GM19468 (cell line): ENCODE data around the gene RALGPS1.

Source experiments
- ATAC-seq: cut with Tn5 transposase; IDR thresholded peaks from one replicate; pipeline ENCODE4 v1.9.1; 2021; ENCODE audit warnings: mild to moderate bottlenecking, moderate library complexity, moderate number of reproducible peaks; ENCODE audit not compliant: unreplicated experiment; ENCODE audit errors: extremely low read depth

Gene RALGPS1

DNA sequence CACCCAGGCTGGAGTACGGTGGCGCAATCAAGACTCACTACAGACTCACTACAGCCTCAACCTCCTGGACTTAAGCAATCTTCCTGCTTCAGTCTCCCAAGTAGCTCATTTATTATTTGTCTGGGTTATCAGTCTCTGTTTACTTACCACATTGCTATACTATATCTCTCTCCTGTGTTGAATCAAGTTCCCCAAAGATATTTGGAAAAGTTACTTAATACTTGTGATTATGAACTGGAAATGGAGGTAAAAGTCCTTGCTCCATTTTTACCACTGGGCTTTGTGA, 152.2 kb downstream of the RALGPS1 start:
- no peak for ATAC-seq

DNA sequence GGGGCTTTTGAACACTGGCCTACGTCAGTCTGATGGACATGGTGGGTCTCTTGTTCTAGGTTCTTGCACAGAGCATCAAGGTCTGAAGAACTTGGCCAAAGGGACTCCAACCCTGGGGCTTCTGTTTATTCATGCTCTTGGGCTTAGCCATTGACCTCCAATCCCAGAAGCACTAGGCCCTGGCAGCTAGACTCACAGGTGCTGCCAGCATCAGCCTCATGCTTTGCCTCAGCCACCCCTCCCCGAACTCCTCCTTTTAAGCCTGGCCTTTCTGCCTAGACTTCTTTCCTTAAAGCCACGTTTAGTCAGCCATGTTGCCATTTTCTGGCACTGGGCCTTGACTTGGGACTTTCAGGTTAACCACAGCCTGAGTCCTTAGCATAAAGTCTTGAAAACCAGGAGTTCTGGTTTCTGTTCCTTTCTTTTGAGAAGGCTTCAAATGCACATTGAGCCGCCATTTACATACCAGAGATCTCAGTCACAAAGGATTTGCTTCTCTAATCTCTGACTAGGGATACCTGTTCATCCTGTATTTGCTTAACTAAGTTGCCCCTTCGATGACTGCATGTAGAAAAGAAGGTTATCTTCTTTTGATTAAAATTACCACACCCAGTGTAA, 153.1 kb downstream of the RALGPS1 start:
- ATAC-seq: no peak

DNA sequence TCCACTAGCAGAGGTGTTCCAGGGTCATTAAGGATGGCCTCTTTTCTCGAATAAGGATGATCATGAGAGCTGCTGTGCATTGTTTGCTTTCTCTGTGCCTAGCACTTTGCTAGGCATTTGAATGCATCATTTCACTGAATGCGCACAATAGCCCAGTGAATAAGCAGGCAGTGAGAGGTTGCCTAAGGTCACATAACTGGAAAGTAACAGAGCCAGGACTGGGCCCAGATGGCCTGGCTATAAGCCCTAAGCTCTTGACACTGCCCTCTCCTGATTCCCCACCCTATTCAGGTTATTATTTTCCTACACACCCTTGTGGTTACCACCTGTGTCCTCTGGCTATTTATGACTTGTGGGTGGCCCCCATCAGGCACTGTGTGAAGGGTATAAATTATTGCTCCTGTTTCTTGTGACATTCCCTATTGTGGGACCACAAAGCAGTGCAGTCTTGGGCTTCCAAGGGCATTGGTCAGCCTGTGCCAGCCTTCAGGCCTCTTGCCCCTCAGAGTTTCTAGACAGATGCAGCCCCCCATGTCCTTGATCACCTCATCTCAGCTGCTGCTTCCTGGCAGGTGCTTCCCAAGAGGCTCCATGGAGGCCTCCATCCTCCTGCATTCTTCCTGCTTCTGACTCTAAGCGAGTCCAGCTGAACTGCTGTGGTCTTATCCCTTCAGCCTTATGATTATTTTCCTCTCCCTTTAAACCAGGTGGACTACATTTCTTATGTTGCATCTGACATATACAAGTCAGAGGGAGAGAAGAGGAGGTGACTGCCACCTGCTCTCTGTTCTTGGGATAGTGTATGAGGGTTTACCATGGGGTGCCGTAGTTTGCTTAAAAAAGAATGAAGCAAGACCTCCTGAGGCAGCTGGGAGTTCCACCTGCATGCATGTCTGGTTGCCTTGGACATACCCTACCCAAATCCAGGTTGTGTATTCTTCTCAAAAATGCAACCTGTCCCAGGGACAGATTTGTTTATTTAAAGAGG, 160.3 kb downstream of the RALGPS1 start:
- no peak for ATAC-seq

DNA sequence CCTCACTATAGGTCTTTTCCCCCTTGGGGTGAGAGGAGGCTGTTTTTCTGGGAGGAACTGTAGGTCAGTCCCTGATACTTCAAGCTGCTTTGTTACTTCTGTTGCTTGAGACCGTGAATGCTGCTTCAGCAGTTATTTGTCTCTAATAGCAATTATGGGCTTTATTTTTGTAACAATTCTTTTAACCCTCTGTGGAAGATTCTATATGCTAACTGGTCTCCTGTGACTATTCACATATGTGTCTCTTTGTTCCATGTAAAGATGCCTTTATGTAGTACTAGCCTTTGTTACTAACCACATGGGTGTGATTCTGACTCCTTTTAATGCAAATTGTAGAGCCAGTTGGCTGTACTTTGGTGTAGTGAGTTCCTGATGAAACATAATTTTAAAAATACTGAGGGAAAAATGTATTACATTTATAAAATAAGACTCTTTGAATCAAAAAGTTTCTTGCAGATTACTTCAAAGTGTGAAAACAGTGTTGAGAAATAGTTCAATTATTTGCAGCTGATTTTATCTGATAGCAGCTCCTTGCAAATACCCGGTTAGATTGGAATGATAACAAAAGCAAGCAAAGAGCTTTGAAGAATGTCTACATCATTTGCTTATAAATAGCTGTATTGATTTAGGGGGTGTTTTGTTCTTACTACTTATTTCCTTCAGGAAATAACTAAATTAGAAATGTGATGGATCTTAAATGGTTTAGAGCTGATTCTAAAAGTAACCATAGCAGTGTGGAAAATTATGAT, 161.2 kb downstream of the RALGPS1 start:
- no peak for ATAC-seq

DNA sequence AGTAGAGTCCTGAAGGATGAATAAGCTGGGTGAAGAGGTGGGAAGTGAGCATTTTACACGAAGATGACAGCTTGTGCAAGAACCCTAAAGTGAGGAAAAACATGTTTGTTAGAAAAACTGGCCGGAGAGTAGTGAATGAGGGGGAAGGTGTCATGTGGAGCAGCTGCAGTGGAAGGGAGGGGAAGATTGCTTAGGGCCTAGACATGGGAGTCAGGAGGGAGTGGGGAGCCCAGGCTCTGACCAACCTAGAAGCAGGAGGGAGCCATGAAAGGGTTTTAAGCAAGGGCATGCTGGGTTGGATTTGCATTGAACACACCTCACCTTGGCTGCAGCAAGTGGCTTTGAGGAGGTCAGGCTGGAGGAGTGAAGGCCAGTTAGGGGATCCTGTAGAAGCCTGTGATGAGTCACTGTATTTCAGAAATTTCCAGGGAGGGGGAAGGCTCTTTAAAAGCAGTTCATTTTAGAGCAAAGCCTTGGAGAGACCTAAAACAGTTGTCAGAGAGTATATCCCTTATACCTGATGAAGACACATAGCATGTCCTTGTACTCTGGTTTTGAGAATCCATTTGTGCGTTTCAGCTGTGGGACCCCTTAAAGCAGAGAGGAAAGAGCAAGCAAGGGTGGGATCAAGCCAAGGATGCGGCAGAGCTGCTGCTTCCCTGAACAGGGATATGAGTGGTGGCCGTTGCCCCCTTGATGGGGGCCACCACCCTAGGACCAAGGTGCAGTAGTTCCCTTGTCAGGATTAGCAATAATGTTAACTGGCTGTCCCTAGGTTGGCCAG, 162.5 kb downstream of the RALGPS1 start:
- ATAC-seq: no peak

DNA sequence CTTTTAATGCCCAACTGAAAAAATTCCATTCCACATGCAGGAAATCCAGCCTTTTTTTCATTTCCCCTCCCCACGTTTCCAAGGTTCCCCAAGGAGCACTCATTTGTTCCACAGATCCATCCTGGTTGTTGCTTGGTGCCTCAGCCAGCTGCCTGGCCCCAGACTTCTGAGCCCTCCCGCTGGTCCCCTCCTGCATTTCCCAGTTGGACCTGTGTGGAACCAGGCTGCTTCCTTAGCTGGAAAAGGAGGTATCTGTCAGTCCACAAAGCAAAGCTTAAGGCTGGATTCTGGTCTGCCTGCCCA, 163.0 kb downstream of the RALGPS1 start:
- no peak for ATAC-seq

DNA sequence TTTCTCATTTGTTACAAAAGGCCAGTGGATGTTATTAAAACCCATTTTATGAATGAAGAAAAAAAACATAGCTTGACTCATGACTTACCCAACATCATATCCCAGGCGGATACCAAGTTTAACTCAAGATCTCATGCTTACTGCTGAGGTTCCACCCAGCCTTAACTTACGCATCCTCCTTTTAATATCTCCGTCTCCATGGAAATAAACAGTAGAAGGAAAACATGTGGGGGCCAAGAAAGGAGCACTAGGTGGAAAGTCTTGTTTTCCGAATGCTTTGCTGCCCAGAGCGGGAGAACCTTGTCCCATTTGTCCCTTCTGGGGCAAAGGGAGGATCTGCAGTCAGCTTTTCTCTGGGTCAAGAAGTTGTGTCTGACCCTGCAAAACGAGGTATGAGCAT, 163.8 kb downstream of the RALGPS1 start:
- no peak for ATAC-seq

DNA sequence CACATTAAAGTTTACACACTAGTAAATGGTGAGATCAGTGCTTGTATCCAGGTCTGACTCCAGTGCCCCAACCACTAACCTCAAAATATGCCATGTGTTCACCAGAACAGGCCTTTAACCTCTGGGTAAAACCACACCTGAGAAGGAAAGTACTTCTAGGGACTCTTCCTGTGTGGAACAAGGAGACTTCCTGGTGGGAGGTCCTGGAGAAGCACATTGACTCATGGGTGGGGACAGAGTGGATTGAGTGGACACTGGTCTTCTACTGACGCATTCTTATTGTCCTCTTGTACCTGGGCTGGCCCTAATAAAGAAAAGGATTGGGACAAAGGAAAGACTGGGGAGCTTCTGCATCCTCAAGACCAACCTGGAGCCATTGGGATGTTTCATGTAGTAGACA, 164.4 kb downstream of the RALGPS1 start:
- ATAC-seq: no peak

DNA sequence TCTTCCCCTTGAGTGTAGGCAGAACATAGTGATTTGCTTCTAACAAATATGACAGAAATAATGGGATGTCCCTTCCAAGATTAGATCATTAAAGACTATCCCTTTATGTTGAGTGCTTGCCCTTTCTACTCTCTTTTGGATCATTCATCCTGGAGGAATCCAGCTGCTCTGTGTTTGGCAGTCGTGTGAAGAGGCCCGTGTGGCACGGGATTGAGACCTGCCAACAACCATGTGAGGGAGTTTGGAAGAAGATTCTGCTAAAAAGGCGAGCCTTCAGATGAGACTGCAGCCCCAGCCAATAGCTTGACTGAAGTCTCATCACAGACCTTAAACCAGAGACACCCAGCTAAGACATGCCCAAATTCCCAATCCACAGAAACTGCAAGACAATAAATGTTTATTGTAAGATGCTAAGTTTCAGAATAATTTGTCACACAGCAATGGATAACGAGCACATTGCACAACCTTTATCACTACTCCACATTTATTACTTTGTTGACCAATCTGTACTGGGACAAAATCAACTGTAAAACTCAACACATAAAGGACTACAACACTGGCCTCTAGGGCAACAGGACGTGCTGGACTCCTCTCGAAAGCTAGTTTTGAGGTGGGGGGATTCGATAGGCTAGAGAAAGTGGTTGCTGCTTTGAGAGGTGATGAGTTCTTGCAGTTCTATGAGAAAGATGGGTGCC, 165.0 kb downstream of the RALGPS1 start:
- ATAC-seq: no peak

DNA sequence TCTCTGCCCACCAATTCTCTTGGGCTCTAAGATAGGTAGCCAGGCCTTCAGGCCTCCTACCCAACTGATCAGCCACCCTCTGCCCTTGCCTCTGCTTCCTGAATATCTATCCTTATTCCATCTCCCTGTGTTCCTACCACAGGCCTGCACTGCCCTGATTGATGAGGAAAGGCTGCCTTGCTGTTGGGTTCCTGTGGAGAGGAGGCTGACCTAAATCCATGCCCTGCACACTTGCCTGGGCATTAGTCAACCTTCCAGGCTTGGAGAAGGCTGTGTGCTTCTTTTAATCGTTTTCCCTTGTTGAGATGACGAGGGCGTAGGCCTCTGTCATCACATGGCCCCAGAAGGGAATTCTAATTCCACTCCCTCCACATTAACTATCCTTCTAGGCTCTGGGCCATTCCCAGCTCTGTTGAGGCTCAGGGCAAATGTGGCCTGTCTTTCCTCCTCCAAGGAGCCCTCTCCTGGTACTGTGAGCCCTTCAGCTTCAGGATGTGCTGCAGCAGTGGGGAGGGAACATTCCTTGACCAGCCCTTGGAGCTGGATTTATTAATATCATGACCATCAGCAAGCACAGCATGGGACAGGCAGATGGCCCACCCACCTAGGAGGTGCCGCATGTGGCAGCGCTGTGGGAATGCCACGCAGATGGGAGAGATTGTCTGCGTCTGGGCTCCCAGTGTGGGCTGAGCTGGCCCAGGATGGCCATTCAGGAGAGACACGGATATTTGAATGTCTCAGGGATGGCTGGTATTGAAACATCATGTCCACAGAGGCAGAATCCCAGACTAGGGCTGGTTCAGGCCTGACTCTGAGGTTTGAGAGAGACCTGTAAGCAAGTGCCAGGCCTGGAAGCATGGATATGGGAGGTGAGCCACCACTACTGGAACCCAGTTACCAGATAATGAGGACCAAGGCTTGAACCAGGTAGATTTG, 166.9 kb downstream of the RALGPS1 start:
- no peak for ATAC-seq

DNA sequence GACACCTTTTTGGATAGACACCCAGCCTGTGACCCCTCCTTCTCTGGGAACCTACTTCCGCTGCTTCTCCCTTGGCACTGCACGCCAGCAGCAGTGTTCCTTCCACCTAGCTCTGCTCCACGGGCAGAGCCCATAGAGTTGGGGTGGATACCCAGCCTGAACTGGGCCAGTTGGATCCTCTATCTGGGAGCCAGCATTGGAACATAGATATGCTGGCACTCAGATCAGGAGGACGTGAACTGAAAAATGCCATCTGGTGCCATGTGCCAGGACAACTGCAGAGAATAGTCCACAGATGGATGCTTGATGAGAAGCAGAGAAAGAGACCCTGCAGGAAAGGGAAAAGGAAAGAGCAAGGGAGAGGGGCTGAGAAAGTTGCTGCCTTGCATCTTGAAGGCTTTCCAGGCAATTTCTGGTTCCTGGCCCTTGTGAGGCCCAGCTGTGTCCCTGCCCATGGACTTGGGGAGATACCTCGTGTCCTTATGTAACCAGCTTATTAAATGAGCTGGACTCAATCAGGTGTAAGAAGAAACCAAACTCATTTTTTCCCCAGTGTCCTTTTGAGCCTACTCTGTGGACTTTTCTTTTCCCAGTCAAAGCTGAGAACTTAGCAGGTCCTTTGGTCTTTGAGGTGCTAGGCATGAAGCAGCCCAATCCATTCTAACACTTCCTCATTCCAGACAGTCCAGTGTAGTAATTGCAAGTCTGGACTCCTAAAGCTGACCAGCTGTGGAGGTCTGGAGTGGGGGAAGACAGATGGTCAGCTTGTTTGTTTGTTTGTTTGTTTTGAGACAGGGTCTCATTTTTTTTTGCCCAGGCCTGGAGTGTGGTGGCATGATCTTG, 168.8 kb downstream of the RALGPS1 start:
- ATAC-seq: no peak

DNA sequence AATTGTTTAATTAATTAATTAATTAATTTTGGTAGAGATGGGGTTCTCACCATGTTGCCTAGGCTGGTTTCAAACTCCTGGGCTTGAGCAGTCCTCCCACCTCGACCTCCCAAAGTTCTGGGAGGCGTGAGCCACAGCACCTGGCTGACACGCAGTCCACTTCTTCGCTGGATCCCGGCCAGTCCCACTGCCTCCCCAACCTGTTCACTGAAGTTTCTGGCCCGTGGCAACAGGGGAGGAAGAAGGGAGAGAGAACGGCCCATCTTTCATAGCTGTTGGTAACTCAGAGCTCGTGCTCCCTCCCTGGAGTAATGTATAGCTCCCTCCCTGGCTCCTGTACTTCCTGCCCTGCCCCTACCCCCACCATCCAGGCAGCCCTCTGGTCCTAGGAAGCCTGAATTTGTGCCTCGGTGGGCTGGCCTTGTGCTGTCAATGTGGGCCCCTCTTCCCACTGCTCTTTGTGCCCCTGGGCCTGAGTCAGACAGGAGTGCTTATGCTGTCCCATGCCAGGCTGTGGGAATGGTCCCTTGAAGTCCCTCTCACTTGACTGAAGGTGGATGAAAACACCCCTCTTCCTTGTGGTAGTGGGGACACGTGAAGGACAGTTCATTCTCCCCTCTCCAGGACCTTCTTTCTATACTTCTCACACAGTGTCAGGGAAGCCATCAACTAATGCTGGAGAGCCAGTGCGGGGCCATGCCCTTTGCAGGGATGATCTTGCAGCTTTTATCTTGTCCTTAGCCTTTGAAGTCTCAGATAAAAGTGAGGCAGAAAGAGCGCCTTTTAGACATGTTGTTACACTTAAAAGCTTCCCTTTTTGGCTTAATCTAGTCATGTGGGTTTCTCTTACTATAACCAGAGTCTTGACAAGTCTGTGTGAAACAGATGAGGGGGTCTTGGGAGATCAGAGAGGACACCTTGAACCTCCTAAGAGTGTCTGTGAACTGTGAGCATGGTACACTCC, 169.8 kb downstream of the RALGPS1 start:
- no peak for ATAC-seq

DNA sequence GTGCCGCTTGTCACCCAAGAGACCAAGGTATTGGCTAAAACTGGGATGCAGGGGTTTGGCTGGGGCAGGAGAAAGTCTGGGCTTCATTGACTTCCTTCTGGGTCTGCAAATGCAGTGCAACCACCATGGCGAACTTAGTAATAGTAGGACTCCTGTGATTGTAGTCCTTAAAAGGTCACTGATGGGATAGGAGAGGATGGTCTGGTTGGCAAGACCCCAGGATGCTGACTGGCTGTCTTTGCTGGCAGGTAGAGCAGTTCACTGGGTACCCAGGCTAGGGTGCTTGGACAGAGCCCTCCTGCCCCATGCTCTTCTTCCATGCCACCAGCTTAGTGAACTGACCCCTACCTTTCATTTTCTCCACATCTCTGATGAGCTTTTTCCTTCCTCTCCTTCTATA, 170.6 kb downstream of the RALGPS1 start:
- no peak for ATAC-seq

DNA sequence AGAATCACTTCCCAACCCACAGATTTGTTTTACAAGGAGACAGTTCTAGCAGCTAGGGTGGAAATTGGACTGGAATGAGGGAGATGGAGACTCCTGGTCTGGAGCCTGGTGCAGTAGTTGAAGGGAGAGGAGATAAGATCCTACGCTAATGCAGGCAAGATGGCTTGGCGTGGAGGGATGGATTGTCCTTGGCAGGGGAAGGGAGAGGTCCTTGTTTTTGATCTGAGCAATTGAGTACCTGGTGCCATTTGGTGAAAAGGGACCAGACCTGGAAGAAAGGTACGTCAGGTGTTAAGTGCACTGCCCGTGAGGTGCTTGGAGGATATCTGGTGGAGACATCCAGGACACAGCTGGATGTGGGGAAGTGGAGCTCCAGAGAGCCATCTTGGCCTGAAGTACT, 172.2 kb downstream of the RALGPS1 start:
- ATAC-seq: no peak

DNA sequence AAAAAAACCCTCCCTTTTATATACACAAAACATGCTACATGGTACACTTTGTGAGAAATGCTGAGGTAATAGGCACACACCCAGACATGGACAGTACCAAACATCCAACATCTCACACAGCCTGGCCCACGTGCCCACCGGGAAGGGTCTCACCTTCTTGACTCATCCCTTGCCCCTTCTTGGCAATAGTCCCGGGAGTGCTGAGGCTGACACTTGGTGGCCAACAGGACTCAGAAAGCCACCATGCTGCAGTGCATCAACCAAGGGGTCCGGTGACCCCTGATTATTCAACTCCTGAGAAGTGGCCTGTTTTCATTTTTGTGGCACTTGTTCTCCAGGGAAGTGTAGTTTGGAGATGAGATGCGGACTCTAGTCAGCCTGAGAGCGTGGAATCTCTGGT, 172.8 kb downstream of the RALGPS1 start:
- no peak for ATAC-seq

DNA sequence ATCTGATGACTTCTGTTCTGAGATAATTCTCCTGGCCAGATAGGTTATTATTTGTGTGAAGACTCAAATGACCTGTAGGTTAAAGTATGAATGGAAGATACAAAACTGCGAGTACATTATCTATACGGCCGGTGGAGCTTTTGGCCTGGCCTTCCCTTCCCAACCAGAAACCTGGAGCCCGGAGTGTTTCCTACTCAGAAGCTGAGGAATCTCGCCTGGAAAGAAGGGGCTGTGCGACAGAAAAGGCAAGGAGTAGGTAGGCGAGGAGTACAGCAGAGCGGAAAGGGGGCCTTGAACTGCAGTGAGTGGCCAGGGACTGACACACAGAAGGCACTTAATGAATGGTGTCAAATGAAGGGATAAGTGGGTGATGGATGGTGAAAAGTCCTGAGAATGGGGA, 173.3 kb downstream of the RALGPS1 start:
- no peak for ATAC-seq
